Gastrocnemius medialis (tissue), 4 donors: ENCODE measurements around the gene CYLC1.

Experiments used
- POLR2A ChIP-seq, 2 donors: fragments of 450-650 bp; IDR thresholded peaks; one replicate each; pipeline ENCODE4 v1.6.1; 2017; ENCODE audit warnings: antibody characterized with exemption in 2 of 2, mild to moderate bottlenecking in 2 of 2, moderate library complexity in 2 of 2
- TF ChIP-seq, protein P1 (sequence below), 5 experiments: fragments of 450-650 bp in 3 of 5; fragments of 200-600 bp in 2 of 5; sonication (generic) in 2 of 5; IDR thresholded peaks in 4 of 5; conservative IDR thresholded peaks in 1 of 5; 1 replicate in 4 of 5; 2 replicates in 1 of 5; pipeline ENCODE4 v1.5.1; 2016 to 2019; ENCODE audit warnings: antibody characterized with exemption in 5 of 5, mild to moderate bottlenecking in 3 of 5, moderate library complexity in 3 of 5

- TF ChIP-seq, protein P1, sequence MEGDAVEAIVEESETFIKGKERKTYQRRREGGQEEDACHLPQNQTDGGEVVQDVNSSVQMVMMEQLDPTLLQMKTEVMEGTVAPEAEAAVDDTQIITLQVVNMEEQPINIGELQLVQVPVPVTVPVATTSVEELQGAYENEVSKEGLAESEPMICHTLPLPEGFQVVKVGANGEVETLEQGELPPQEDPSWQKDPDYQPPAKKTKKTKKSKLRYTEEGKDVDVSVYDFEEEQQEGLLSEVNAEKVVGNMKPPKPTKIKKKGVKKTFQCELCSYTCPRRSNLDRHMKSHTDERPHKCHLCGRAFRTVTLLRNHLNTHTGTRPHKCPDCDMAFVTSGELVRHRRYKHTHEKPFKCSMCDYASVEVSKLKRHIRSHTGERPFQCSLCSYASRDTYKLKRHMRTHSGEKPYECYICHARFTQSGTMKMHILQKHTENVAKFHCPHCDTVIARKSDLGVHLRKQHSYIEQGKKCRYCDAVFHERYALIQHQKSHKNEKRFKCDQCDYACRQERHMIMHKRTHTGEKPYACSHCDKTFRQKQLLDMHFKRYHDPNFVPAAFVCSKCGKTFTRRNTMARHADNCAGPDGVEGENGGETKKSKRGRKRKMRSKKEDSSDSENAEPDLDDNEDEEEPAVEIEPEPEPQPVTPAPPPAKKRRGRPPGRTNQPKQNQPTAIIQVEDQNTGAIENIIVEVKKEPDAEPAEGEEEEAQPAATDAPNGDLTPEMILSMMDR (IDR thresholded peaks at IDR 0.05 in 4 of 5, conservative IDR thresholded peaks at IDR 0.05 in 1 of 5): no peak
- TF ChIP-seq POLR2A (IDR thresholded peaks at IDR 0.05): no peak
Measured at GRCh38 chrX:83906921-83907320, 46.0 kb downstream of the CYLC1 start.
